H1 (cell line): Measurements from ENCODE around the gene AAGAB. TPM values are rescaled to one million over a fixed set of nuclear protein-coding genes. Genes with fewer than 3 reads are reported as not detected.

Experiments used
- FOSL1 ChIP-seq: IDR thresholded peaks from 2 replicates; pipeline ENCODE4 v1.6.1; 2011; ENCODE audit warnings: mild to moderate bottlenecking, low read depth, low read length, moderate library complexity; ENCODE audit not compliant: insufficient read depth
- RAD21 ChIP-seq, 2 experiments: IDR thresholded peaks in 1 of 2; conservative IDR thresholded peaks in 1 of 2; 2 replicates each; pipeline ENCODE4 v1.6.1; 2011; ENCODE audit warnings: low read depth in 2 of 2, low read length in 2 of 2, improper control_type of control experiment in 1 of 2, inconsistent platforms in 1 of 2, mild to moderate bottlenecking in 1 of 2, moderate library complexity in 1 of 2
- TBP ChIP-seq: IDR thresholded peaks from 2 replicates; pipeline ENCODE4 v1.6.1; 2011; ENCODE audit warnings: low read depth, low read length, improper control_type of control experiment
- polyA plus RNA-seq, 7 experiments: library from polyadenylated mRNA; depleted of rRNA in 3 of 7; stranded (reverse) in 5 of 7; unstranded in 2 of 7; fragments of >200 nt in 5 of 7; fragments of 200-250 nt in 2 of 7; gene quantifications; 1 replicate in 5 of 7; 2 replicates in 1 of 7; 4 replicates in 1 of 7; pipeline versions ENCODE4 v1.2.1 to v1.2.3, GENCODE V29; 2011 to 2013; ENCODE audit warnings: missing spikeins in 2 of 7, mixed read lengths in 2 of 7
- total RNA-seq: library from RNA; stranded (reverse); fragmentation: NEBNext Ultra II Directional; extraction: Animal tissue kit (Norgen Biotek cat#: 25700); gene quantifications from 2 replicates; pipeline ENCODE4 v1.2.1, GENCODE V29; 2021

AAGAB gene
- total and polyA plus RNA-seq, 2 of the 8 experiments (the other 6 are each of a cell fraction or from before 2014, with no cell fraction given): 20.1 to 45.9 TPM

GRCh38 chr15:67198157-67198754 lies 56.2 kb downstream of the AAGAB start (continued):
- TF ChIP-seq RAD21 (IDR thresholded peaks at IDR 0.05 in 1 of 2, conservative IDR thresholded peaks at IDR 0.05 in 1 of 2; ENCODE audit: low read depth in 2 of 2, low read length in 2 of 2): no peak
- TF ChIP-seq FOSL1: no peak
- TF ChIP-seq TBP: no peak
- TF ChIP-seq, all 59 proteins: peak for 0
